Measurements from ENCODE around the gene LYRM1. TPM values are rescaled to one million over a fixed set of nuclear protein-coding genes. Genes with fewer than 3 reads are reported as not detected.

LYRM1 gene
- total and polyA plus RNA-seq, 10 of the 15 experiments (the other 5 are each of a cell fraction or from before 2014, with no cell fraction given): 18.4 to 54.4 (median 38.0) TPM

GRCh38 chr16:20900299-20901067 lies at the start of gene LYRM1, which contains the start of gene DCUN1D3 (continued):
- no peak for TF ChIP-seq USF1 (IDR thresholded peaks at IDR 0.05; ENCODE audit: borderline replicate concordance, extremely low read length, insufficient read depth, low read depth, low read length)
- peak; percentile 33; the same call in 1 of the 2 replicates for TF ChIP-seq ZNF384 (IDR thresholded peaks at IDR 0.05; ENCODE audit: borderline replicate concordance, low read depth, low read length)
- no peak for TF ChIP-seq CTCF (IDR thresholded peaks at IDR 0.05 in 2 of 3, conservative IDR thresholded peaks at IDR 0.05 in 1 of 3; ENCODE audit: control insufficient read depth in 2 of 3, extremely low read depth in 1 of 3, insufficient read depth in 1 of 3, low read depth in 3 of 3, low read length in 3 of 3)
- TF ChIP-seq EZH2 (IDR thresholded peaks at IDR 0.05; ENCODE audit: borderline replicate concordance, control insufficient read depth, low read depth, low read length): no peak
- TF ChIP-seq POU2F2 (IDR thresholded peaks at IDR 0.05; ENCODE audit: borderline replicate concordance, low read depth, low read length): peak; percentile 49; the same call in 1 of the 3 replicates
- no peak for TF ChIP-seq CEBPZ (IDR thresholded peaks at IDR 0.05; ENCODE audit: low read depth, low read length)
- no peak for TF ChIP-seq HDAC6 (IDR thresholded peaks at IDR 0.05; ENCODE audit: unreplicated experiment)
- TF ChIP-seq PML (IDR thresholded peaks at IDR 0.05; ENCODE audit: low read length): 0 out of 2 replicates have a peak, but pooled peaks have one; percentile 55
- no peak for TF ChIP-seq HSF1 (IDR thresholded peaks at IDR 0.05; ENCODE audit: low read depth, low read length)
- peak; percentile 95 to 96 for TF ChIP-seq IKZF2 (IDR thresholded peaks at IDR 0.05)
- TF ChIP-seq RFX5 (IDR thresholded peaks at IDR 0.05; ENCODE audit: low read depth, low read length): peak; percentile 48; the same call in 1 of the 2 replicates
- TF ChIP-seq E2F4 (IDR thresholded peaks at IDR 0.05; ENCODE audit: low read depth, low read length): no peak
- no peak for TF ChIP-seq NFIC (IDR thresholded peaks at IDR 0.05; ENCODE audit: low read depth, low read length)
- TF ChIP-seq E4F1 (IDR thresholded peaks at IDR 0.05; ENCODE audit: borderline replicate concordance, partially characterized antibody): peak; percentile 33
- TF ChIP-seq ZNF24 (IDR thresholded peaks at IDR 0.05): no peak
- no peak for TF ChIP-seq FOXM1 (IDR thresholded peaks at IDR 0.05; ENCODE audit: low read depth, low read length)
- TF ChIP-seq HDAC2 (IDR thresholded peaks at IDR 0.05): no peak

Data from GM12878 (cell line).